HepG2 (cell line): ENCODE data around the gene EIF4G1. TPM values are rescaled to one million over a fixed set of nuclear protein-coding genes. Genes with fewer than 3 reads are reported as not detected.

Experiments
- AHDC1 ChIP-seq: sonication (generic); formaldehyde crosslinking; IDR thresholded peaks from 2 replicates; pipeline ENCODE4 v1.5.1; 2020; ENCODE audit warnings: mild to moderate bottlenecking, missing genetic modification reagents, borderline replicate concordance
- ERF ChIP-seq: IDR thresholded peaks from 2 replicates; pipeline ENCODE4 v1.6.1; 2018; ENCODE audit warnings: missing biosample characterization, missing genetic modification reagents
- FLYWCH1 ChIP-seq: sonication (generic); formaldehyde crosslinking; IDR thresholded peaks from 2 replicates; pipeline ENCODE4 v1.8.1; 2023; ENCODE audit warnings: mild to moderate bottlenecking, missing genetic modification reagents
- FOXP1 ChIP-seq, 2 experiments: fragments of 450-650 bp in 1 of 2; IDR thresholded peaks; 2 replicates each; pipeline ENCODE4 v1.6.1; 2017 to 2018; ENCODE audit warnings: antibody characterized with exemption in 1 of 2
- ISL2 ChIP-seq: sonication (generic); formaldehyde crosslinking; IDR thresholded peaks from 2 replicates; pipeline ENCODE4 v1.5.0; 2020; ENCODE audit warnings: missing genetic modification reagents
- KDM2A ChIP-seq: sonication (generic); formaldehyde crosslinking; IDR thresholded peaks from 2 replicates; pipeline ENCODE4 v1.4.0; 2020; ENCODE audit warnings: low read depth, missing genetic modification reagents, borderline replicate concordance
- KDM5B ChIP-seq: sonication (generic); formaldehyde crosslinking; IDR thresholded peaks from 2 replicates; pipeline ENCODE4 v1.4.0; 2020; ENCODE audit warnings: missing genetic modification reagents, mild to moderate bottlenecking, borderline replicate concordance
- PRDM15 ChIP-seq: sonication (generic); formaldehyde crosslinking; IDR thresholded peaks from 2 replicates; pipeline ENCODE4 v1.4.0; 2020; ENCODE audit warnings: missing genetic modification reagents
- ZNF788 ChIP-seq: sonication (generic); formaldehyde crosslinking; IDR thresholded peaks from 2 replicates; pipeline ENCODE4 v1.5.0; 2020; ENCODE audit warnings: mild to moderate bottlenecking, missing genetic modification reagents, borderline replicate concordance
- polyA plus RNA-seq, 8 experiments: library from polyadenylated mRNA; depleted of rRNA in 3 of 8; stranded (reverse) in 7 of 8; unstranded in 1 of 8; fragments of >200 nt; fragmentation: Illumina TruSeq in 4 of 8; extraction: Trizol in 4 of 8; gene quantifications; 2 replicates each; pipeline versions ENCODE4 v1.2.1 to v1.2.3, GENCODE V29; 2011 to 2016; ENCODE audit warnings: low read depth in 4 of 8, missing spikeins in 1 of 8, mixed read lengths in 1 of 8; ENCODE audit not compliant: insufficient read depth in 1 of 8
- total RNA-seq, 5 experiments: library from RNA; depleted of rRNA; stranded (reverse); fragments of >200 nt; fragmentation: Illumina TruSeq; extraction: Trizol; gene quantifications; 2 replicates each; pipeline ENCODE4 v1.2.3, GENCODE V29; 2016; ENCODE audit warnings: low read depth in 1 of 5
- TF ChIP-seq, protein P1 (sequence below): sonication (generic); formaldehyde crosslinking; IDR thresholded peaks from 2 replicates; pipeline ENCODE4 v1.4.0; 2020; ENCODE audit warnings: mild to moderate bottlenecking, missing genetic modification reagents
- TF ChIP-seq, protein P2 (sequence below), 2 experiments: IDR thresholded peaks; 2 replicates each; pipeline ENCODE4 v1.6.1; 2011 to 2012; ENCODE audit warnings: low read length in 2 of 2, borderline replicate concordance in 1 of 2, low read depth in 1 of 2, mild to moderate bottlenecking in 1 of 2, moderate library complexity in 1 of 2

EIF4G1 gene
- total and polyA plus RNA-seq, 2 of the 13 experiments (the other 11 are each of a cell fraction or from before 2014, with no cell fraction given) = 208 to 213 TPM

DNA sequence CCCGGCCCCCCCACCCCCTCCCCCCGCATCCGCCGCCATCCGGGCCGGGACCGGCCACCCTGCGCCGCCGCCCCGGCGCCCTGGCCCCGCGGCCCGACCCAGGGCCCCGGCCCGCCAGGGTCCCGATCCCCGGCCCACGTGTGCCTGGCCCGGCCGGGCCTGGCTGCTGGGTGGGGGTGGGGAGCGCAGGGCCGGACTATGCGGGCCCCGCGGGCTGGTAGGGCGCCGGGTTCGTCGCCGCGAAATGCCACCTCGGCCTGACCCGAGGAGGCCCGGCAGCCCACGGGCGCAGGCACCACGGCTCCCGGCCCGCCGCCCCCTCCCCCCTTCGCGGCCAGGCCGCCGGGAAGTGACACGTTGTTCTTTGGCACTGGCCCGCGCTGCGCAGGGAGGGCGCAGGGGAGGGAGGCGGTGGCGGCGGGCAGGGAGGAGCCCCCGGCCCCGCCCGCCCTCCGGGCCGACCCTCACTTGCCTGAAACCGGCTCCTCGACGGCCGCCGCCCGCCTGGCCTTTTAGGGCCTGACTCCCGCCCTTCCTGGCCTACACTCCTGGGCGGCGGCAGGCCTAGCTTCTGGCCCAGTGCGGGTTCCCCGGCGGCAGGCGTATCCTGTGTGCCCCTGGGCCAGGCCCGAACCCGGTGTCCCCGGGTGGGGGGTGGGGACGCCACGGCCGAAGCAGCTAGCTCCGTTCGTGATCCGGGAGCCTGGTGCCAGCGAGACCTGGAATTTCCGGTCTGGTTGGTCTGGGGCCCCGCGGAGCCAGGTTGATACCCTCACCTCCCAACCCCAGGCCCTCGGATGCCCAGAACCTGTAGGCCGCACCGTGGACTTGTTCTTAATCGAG is 515 bp downstream of the EIF4G1 start (continued):
- TF ChIP-seq KDM2A (CRISPR knock-in tag) = peak; percentile 45; the same call in 1 of the 2 replicates
- no peak for TF ChIP-seq AHDC1 (CRISPR knock-in tag)
- TF ChIP-seq, protein P1, sequence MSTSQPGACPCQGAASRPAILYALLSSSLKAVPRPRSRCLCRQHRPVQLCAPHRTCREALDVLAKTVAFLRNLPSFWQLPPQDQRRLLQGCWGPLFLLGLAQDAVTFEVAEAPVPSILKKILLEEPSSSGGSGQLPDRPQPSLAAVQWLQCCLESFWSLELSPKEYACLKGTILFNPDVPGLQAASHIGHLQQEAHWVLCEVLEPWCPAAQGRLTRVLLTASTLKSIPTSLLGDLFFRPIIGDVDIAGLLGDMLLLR (CRISPR knock-in tag) = 0 out of 2 replicates have a peak, but pooled peaks have one; percentile 18
- TF ChIP-seq, protein P2, sequence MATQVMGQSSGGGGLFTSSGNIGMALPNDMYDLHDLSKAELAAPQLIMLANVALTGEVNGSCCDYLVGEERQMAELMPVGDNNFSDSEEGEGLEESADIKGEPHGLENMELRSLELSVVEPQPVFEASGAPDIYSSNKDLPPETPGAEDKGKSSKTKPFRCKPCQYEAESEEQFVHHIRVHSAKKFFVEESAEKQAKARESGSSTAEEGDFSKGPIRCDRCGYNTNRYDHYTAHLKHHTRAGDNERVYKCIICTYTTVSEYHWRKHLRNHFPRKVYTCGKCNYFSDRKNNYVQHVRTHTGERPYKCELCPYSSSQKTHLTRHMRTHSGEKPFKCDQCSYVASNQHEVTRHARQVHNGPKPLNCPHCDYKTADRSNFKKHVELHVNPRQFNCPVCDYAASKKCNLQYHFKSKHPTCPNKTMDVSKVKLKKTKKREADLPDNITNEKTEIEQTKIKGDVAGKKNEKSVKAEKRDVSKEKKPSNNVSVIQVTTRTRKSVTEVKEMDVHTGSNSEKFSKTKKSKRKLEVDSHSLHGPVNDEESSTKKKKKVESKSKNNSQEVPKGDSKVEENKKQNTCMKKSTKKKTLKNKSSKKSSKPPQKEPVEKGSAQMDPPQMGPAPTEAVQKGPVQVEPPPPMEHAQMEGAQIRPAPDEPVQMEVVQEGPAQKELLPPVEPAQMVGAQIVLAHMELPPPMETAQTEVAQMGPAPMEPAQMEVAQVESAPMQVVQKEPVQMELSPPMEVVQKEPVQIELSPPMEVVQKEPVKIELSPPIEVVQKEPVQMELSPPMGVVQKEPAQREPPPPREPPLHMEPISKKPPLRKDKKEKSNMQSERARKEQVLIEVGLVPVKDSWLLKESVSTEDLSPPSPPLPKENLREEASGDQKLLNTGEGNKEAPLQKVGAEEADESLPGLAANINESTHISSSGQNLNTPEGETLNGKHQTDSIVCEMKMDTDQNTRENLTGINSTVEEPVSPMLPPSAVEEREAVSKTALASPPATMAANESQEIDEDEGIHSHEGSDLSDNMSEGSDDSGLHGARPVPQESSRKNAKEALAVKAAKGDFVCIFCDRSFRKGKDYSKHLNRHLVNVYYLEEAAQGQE (IDR thresholded peaks at IDR 0.05; ENCODE audit: borderline replicate concordance in 1 of 2, low read depth in 1 of 2, low read length in 2 of 2) = no peak
- peak; percentile 52; the same call in 1 of the 2 replicates for TF ChIP-seq KDM5B
- no peak for TF ChIP-seq FOXP1 (IDR thresholded peaks at IDR 0.05)
- TF ChIP-seq FOXP1 (CRISPR knock-in tag; IDR thresholded peaks at IDR 0.05) = no peak
- peak; percentile 30; the same call in 1 of the 2 replicates for TF ChIP-seq ZNF788 (CRISPR knock-in tag)
- no peak for TF ChIP-seq PRDM15 (CRISPR knock-in tag)
- TF ChIP-seq FLYWCH1 (CRISPR knock-in tag) = no peak
- 0 out of 2 replicates have a peak, but pooled peaks have one; percentile 37 for TF ChIP-seq ISL2 (CRISPR knock-in tag)
- no peak for TF ChIP-seq ERF (CRISPR knock-in tag)
